Neutrophil (primary cell): ENCODE data around the gene COMMD1.

Source experiments
- H3K27ac ChIP-seq: fragments of 200-600 bp; sonication (generic); 2 replicates; pipeline ENCODE4 v1.5.1; 2016; ENCODE audit warnings: mild to moderate bottlenecking, moderate library complexity
- H3K27me3 ChIP-seq: fragments of 200-600 bp; sonication (generic); 2 replicates; pipeline ENCODE4 v1.6.0; 2016; ENCODE audit warnings: mild to moderate bottlenecking
- H3K36me3 ChIP-seq: fragments of 200-600 bp; sonication (generic); 2 replicates; pipeline ENCODE4 v1.5.1; 2017
- H3K4me1 ChIP-seq, 2 experiments: fragments of 200-600 bp in 1 of 2; sonication (generic) in 1 of 2; 1 replicate in 1 of 2; 2 replicates in 1 of 2; pipeline versions ENCODE4 v1.5.1 to v1.6.1; 2013 to 2016; ENCODE audit warnings: low read depth in 1 of 2, low read length in 1 of 2, mild to moderate bottlenecking in 1 of 2, moderate library complexity in 1 of 2; ENCODE audit not compliant: control insufficient read depth in 1 of 2, insufficient read depth in 1 of 2
- H3K4me3 ChIP-seq, 2 experiments: fragments of 200-600 bp in 1 of 2; sonication (generic) in 1 of 2; 1 replicate in 1 of 2; 2 replicates in 1 of 2; pipeline ENCODE4 v1.5.1; 2013 to 2016; ENCODE audit warnings: low read depth in 1 of 2, low read length in 1 of 2, mild to moderate bottlenecking in 1 of 2, moderate library complexity in 1 of 2
- H3K9me3 ChIP-seq: fragments of 200-600 bp; sonication (generic); 2 replicates; pipeline ENCODE4 v1.5.1; 2016
- TF ChIP-seq, protein P1 (sequence below): fragments of 200-600 bp; sonication (generic); IDR thresholded peaks from 2 replicates; pipeline ENCODE4 v1.5.1; 2016; ENCODE audit warnings: antibody characterized with exemption

COMMD1 gene

DNA sequence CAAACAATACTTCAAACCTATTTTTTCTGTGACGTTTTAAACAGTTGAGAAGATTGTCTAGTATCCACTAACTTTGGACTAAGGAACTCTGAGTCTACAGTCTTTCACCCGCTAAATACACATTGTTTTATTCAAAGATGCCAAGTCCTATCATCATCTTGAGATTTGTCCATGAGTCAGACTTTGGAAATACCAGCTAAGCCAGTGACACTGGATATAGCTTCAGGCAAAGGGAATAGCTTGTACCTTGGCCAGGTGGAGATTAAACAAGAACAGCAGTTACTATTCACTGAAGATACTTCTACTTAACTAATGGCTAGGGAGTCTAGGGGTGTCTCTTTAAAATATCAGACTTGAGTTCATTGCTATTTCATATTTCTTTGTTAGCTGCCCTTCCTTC lies 137.5 kb downstream of the COMMD1 start:
- no peaks in the 10 kb centered on the region for H3K27me3 ChIP-seq
- peaks cover 13 to 14% of the 10 kb centered on the region in 2 experiments for H3K4me1 ChIP-seq
- TF ChIP-seq, protein P1, sequence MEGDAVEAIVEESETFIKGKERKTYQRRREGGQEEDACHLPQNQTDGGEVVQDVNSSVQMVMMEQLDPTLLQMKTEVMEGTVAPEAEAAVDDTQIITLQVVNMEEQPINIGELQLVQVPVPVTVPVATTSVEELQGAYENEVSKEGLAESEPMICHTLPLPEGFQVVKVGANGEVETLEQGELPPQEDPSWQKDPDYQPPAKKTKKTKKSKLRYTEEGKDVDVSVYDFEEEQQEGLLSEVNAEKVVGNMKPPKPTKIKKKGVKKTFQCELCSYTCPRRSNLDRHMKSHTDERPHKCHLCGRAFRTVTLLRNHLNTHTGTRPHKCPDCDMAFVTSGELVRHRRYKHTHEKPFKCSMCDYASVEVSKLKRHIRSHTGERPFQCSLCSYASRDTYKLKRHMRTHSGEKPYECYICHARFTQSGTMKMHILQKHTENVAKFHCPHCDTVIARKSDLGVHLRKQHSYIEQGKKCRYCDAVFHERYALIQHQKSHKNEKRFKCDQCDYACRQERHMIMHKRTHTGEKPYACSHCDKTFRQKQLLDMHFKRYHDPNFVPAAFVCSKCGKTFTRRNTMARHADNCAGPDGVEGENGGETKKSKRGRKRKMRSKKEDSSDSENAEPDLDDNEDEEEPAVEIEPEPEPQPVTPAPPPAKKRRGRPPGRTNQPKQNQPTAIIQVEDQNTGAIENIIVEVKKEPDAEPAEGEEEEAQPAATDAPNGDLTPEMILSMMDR: no peak
- no peak overlapping the region for H3K27ac ChIP-seq
- H3K36me3 ChIP-seq: no peaks in the 10 kb centered on the region
- H3K4me3 ChIP-seq: no peak overlapping the region
- no peaks in the 10 kb centered on the region for H3K9me3 ChIP-seq

DNA sequence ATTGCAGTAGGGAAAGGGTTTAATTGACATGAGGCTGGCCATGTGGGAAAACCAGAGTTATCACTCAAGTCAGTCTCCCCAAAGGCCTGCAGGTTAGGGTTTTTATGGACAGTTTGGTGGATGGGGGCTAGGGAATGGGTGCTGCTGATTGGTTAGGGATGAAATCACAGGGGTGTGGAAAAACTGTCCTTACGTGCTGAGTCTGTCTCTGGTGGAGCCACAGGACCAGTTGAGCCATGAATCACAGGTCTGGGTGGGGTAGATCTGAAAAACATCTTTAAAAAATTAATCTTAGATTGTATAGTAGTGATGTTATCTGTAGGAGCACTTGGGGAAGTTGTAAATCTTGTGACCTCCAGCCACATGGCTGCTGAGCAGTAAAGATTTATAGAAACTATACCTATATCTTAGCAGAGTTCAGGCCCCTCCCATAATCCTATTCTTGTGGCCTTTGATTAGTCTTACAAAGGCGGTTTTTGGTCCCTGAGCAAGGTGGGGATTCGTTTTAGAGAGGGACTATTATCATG lies 139.6 kb downstream of the COMMD1 start:
- Histone ChIP-seq H3K4me3 (no peak overlapping the region), H3K27ac (no peak overlapping the region), H3K27me3 (no peaks in the 10 kb centered on the region), H3K9me3 (no peaks in the 10 kb centered on the region), H3K36me3 (no peaks in the 10 kb centered on the region), H3K4me1 (peaks cover under 1 to 2% of the 10 kb centered on the region in 2 experiments)
- TF ChIP-seq, protein P1: no peak

DNA sequence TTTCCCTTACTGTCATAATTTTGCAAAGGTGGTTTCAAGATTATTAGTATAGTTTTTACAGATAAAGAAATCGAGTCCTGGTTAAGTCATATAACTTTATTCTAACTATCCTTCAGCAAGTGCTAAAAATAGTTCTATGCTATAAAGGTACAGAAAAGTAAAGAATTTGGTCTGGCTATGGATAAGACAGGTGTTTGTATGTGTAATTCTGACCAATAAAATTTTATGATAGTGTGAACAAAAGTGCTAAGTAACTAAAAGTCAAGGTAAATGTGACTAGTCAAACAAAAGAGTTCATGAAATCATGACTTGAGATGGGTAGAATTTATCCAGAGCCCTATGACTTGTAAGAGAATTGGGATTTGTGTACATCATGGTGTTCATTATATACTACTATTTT lies 140.7 kb downstream of the COMMD1 start:
- H3K27ac ChIP-seq: no peak overlapping the region
- no peak overlapping the region for H3K4me3 ChIP-seq
- no peaks in the 10 kb centered on the region for H3K4me1 ChIP-seq
- no peaks in the 10 kb centered on the region for H3K9me3 ChIP-seq
- no peaks in the 10 kb centered on the region for H3K27me3 ChIP-seq
- TF ChIP-seq, protein P1: no peak
- H3K36me3 ChIP-seq: no peaks in the 10 kb centered on the region

DNA sequence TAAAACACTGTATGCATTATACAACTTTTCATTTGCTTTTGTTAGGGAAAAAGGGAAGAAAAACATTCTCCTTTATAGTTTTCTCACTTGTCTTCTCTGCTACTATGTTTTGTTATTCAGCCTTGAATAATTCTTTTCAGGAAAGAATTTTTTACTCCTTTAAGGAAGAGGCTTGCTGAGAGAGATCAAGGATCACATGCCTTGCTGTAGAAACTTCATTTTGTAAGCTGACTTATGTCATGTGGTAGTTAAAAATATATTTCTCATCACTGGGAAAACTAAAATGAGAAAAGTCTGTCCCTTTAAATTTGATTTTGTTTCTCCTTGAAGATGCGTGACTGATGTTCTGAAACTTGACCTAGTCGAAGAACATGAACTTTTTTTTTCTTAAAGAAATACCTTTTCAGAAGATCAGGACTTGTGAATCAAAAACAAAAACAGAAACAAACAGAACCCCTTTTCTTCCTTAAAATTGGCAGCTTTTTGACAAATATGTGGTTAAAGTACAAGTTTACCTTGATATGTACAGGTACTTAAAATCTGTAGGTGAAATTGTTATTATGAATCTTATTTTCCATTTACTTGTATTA lies 145.1 kb downstream of the COMMD1 start:
- H3K36me3 ChIP-seq: no peaks in the 10 kb centered on the region
- TF ChIP-seq, protein P1: no peak
- H3K4me3 ChIP-seq: no peak overlapping the region

DNA sequence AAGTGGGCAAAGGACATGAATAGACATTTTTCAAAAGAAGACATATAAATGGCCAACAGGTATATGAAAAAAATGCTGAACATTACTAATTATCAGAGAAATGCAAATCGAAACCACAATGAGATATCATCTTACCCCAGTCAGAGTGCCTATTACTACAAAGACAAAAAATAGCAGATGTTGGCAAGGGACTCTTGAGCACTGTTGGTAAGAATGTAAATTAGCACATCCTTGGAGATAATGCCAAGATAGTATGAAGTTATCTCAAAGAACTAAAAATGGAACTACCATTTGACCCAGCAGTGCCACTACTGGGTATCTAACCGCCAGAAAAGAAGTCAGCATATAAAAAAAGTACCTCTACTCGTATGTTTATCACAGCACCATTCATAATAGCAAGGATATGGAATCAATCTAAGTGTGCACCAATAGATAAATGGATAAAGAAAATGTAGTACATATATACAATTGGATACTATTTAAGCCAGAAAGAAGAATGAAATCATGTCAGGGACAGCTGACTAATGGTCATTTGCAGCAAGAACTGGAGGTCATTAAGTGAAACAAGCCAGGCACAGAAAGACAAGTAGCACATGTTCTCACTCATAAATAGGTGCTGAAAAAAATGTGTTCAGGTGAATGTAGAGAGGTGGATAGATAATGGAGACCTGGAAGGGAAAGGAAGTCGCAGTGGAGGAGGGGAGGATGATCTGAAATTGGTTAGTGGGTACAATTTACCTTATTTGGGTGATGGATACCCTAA lies 148.7 kb downstream of the COMMD1 start:
- TF ChIP-seq, protein P1: no peak
- Histone ChIP-seq H3K36me3 (no peaks in the 10 kb centered on the region), H3K9me3 (no peaks in the 10 kb centered on the region), H3K4me1 (no peaks in the 10 kb centered on the region), H3K4me3 (no peak overlapping the region), H3K27me3 (no peaks in the 10 kb centered on the region), H3K27ac (no peak overlapping the region)

More for the DNA sequence above, 145.1 kb downstream of the COMMD1 start:
- H3K9me3 ChIP-seq: no peaks in the 10 kb centered on the region
- no peaks in the 10 kb centered on the region for H3K4me1 ChIP-seq
- H3K27me3 ChIP-seq: no peaks in the 10 kb centered on the region
- no peak overlapping the region for H3K27ac ChIP-seq
